DMS79 (cell line): ENCODE data around the gene CLK4.

Source experiments
- DNase-seq: peaks from one replicate; lab custom pipeline; 2025; lab: John Stamatoyannopoulos, UW

Gene CLK4

DNA sequence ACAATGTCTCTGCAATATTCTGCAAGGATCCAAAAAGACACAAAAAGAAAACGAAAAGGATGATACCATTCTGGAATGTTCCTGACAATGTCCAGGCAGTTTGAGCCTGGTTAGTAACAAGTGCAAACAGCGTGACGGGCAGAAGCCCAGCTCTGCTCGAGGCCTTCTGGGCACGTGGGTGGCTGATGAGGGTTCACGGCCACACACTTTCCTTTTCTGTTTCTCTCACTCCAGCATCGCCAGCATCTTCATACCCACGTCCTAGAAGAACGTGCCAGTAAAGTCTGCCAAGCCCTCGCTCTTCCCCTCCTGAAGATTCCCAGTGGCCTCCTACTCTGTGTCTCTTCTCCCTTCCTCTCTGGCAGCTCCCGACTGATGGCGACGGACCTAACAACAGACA is 73.3 kb downstream of the CLK4 start:
- DNase-seq = no peak
